LNCAP (cell line): Measurements from ENCODE around the gene TCIRG1.

Experiments
- CTCF ChIP-seq: fragments of 450-650 bp; IDR thresholded peaks from 2 replicates; pipeline ENCODE4 v1.5.1; 2017; ENCODE audit warnings: mild to moderate bottlenecking

Gene TCIRG1

GRCh38 chr11:68038226-68038717 lies 553 bp upstream of the TCIRG1 start:
- no peak for TF ChIP-seq CTCF

GRCh38 chr11:68039526-68040086 lies 781 bp downstream of the TCIRG1 start:
- no peak for TF ChIP-seq CTCF

GRCh38 chr11:68040101-68040956 lies 1.5 kb downstream of the TCIRG1 start:
- no peak for TF ChIP-seq CTCF

GRCh38 chr11:68040957-68041591 lies 2.2 kb downstream of the TCIRG1 start:
- no peak for TF ChIP-seq CTCF

GRCh38 chr11:68041617-68042218 lies 2.9 kb downstream of the TCIRG1 start:
- TF ChIP-seq CTCF: no peak

GRCh38 chr11:68042219-68043028 lies 3.6 kb downstream of the TCIRG1 start:
- TF ChIP-seq CTCF: no peak

- no peak for TF ChIP-seq CTCF
Measured at GRCh38 chr11:68043029-68043348, 4.2 kb downstream of the TCIRG1 start.
